ENCODE measurements around the gene ADAMTS8.

DNA sequence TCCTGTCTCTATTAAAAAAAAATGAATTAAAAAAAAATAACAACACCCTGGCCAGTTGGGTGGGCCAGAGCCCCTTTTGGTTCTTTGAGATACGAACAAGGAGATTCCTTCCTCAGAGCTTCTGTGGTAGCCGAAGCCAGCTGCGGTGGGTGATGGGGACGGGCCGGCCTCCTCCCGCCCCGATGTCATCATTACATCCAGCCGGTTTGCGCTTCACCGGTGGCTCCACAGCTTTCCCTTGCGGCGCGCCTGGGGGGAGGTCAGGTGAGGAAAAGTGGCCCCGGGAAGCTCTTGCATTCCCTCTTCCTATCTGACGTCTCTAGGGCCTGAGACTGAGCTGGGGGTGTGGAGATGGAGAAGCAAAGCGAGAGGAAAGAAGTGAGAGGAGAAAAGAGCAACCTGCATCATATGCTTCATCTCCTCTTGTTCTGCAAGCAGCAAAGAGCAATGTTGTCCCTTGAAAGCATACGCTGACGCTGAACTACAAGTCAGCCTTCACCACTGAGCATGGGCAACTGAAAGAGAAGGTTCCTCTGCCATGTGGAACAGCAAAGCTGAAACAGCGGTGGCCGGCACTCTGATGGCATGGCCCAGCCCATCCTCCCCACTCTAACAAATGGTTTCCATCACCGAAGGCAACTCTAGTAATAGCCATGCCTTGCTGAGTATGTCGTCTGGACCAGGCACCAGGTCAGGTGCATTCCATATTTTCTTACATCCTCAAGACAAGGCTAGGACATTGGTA lies 6.0 kb downstream of the ADAMTS8 start:
- TF ChIP-seq CTCF (IDR thresholded peaks at IDR 0.05) (no peak), POLR2A (IDR thresholded peaks at IDR 0.05) (no peak)
